22Rv1 (cell line): ENCODE measurements around the gene SH3BP2.

Source experiments
- CTCF ChIP-seq: fragments of 450-650 bp; IDR thresholded peaks from 2 replicates; pipeline ENCODE4 v1.5.1; 2017; ENCODE audit warnings: mild to moderate bottlenecking
- ZFX ChIP-seq: fragments of 450-650 bp; IDR thresholded peaks from 2 replicates; pipeline ENCODE4 v1.6.1; 2017; ENCODE audit warnings: antibody characterized with exemption, borderline replicate concordance

GRCh38 chr4:2831611-2832308 lies 38.9 kb downstream of the SH3BP2 start:
- TF ChIP-seq CTCF (no peak), ZFX (no peak)
